Sigmoid colon (tissue), 3 donors: ENCODE data around the gene BAHCC1.

Experiments
- CTCF ChIP-seq, 4 experiments: fragments of 450-650 bp in 3 of 4; fragments of 200-600 bp in 1 of 4; IDR thresholded peaks; one replicate each; pipeline ENCODE4 v1.5.1; 2016 to 2019; ENCODE audit warnings: antibody characterized with exemption in 4 of 4, mild to moderate bottlenecking in 3 of 4, moderate library complexity in 2 of 4
- POLR2A ChIP-seq, 2 donors: fragments of 450-650 bp; IDR thresholded peaks; one replicate each; pipeline ENCODE4 v1.6.1; 2016; ENCODE audit warnings: antibody characterized with exemption in 2 of 2, mild to moderate bottlenecking in 2 of 2, moderate library complexity in 2 of 2

- TF ChIP-seq CTCF (IDR thresholded peaks at IDR 0.05) = no peak
- TF ChIP-seq POLR2A (IDR thresholded peaks at IDR 0.05) = no peak
These were observed 14.1 kb downstream of the BAHCC1 start for GRCh38 chr17:81409190-81409935.
